ENCODE results near the gene HP.

The HP gene

GRCh38 chr16:72092832-72093447 lies 38.6 kb downstream of the HP start:
- H3K79me1 ChIP-seq (replicated peaks; ENCODE audit: low read length, poor library complexity, severe bottlenecking) = peaks cover 36% of the 10 kb centered on the region
- WGBS = 1% methylated on average over 22 of the region's 22 CpGs
- peak overlapping the region; percentile 71 for H3K27ac ChIP-seq (ENCODE audit: low read length, poor library complexity, severe bottlenecking)

DNA sequence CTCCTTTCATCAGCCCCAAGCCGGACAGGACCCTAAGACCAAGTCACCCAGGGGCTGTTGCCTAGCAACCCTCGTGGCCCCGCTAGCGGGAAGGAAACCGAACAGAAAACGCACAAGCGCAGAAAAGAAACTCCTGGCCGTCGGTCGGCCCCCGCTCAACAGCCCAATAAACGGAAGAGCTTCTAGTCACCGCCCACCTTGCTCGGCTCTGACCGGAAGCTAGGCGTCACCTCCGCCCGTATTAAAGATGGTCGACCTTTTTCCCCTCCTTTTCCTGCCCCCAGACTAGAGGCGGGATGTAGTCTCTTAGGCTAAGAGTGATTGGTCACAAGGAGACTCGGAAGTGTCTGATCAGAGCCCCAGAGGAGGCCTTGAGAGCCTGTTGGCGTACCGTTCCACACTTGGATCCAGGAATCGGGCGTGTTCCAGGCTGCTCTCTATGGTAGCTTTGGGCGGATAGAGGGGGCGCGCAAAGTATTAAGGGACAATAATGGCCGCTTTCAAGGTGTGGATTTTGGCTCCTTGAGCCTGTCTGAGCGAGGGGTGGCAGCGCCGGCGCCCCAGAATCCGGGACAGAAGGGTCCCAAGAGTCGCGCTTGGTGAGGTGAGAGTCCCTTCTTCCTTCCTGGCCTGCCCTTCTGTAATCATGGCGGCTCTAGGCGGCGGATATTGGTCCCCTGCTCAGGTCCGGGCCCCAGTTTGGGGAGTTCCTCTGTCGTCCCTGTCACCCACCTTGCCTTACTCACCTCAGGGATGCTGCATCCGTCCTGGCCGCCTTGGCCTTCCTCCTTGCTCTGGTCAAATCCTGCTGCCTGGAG lies 39.4 kb downstream of the HP start, which contains the start of the genes DHX38 and TXNL4B:
TSS of gene DHX38 (plus strand) at position 400 of the 818 bp plus-strand sequence. CDS start 2,311 bp downstream, outside the sequence.
TSS of gene TXNL4B (minus strand) at position 173 of the 818 bp plus-strand sequence. CDS start 2,871 bp downstream, outside the sequence.
- Histone ChIP-seq H4K91ac (ENCODE audit: low read length) (peak within 1 kb of the TSS; percentile 85), H3K79me1 (replicated peaks; ENCODE audit: low read length, poor library complexity, severe bottlenecking) (peaks cover 39% of the 10 kb centered on the region), H3K4me3 (ENCODE audit: insufficient read depth in 1 of 2, low read depth in 1 of 2, low read length in 2 of 2) (peak within 1 kb of the TSS; percentile 93 to 99), H4K8ac (ENCODE audit: low read length) (peak within 1 kb of the TSS; percentile 96), H3K36me3 (ENCODE audit: control insufficient read depth in 1 of 2, insufficient read depth in 2 of 2, low read depth in 1 of 2, low read length in 2 of 2) (peaks cover 29 to 48% of the 10 kb centered on the region in 2 experiments), H3K4me1 (ENCODE audit: control insufficient read depth, insufficient read depth, low read depth, low read length) (peaks cover 3% of the 10 kb centered on the region), H3K23ac (ENCODE audit: low read length in 2 of 2) (no peak within 1 kb of the TSS), H2AFZ (ENCODE audit: low read depth, low read length) (peak within 1 kb of the TSS; percentile 93), H3K4ac (ENCODE audit: low read depth in 1 of 2, low read length in 2 of 2) (peak within 1 kb of the TSS; percentile 66 to 87), H2AK5ac (ENCODE audit: low read length, severe bottlenecking) (no peak within 1 kb of the TSS), H3K27me3 (ENCODE audit: control insufficient read depth in 1 of 2, insufficient read depth in 1 of 2, low read length in 2 of 2) (no peaks in the 10 kb centered on the region), H2BK15ac (ENCODE audit: low read depth, poor library complexity, severe bottlenecking) (no peak within 1 kb of the TSS), H3K9ac (ENCODE audit: low read length) (peak within 1 kb of the TSS; percentile 98), H2BK120ac (ENCODE audit: low read depth, low read length) (no peak within 1 kb of the TSS), H3K18ac (ENCODE audit: low read depth in 1 of 2, low read length in 2 of 2) (peak within 1 kb of the TSS; percentile 85 to 91), H2BK5ac (ENCODE audit: low read depth, low read length, poor library complexity, severe bottlenecking) (peak within 1 kb of the TSS; percentile 91), H3K9me3 (ENCODE audit: control insufficient read depth, low read length) (no peaks in the 10 kb centered on the region), H3K4me2 (ENCODE audit: low read length, poor library complexity, severe bottlenecking) (peak within 1 kb of the TSS; percentile 84), H2BK12ac (ENCODE audit: low read length in 2 of 2) (peak within 1 kb of the TSS in 1 of 2 experiments; percentile 55), H3K14ac (ENCODE audit: low read length in 2 of 2) (peak within 1 kb of the TSS in 1 of 2 experiments; percentile 5), H3K27ac (ENCODE audit: low read length, poor library complexity, severe bottlenecking) (peak within 1 kb of the TSS; percentile 91)
- WGBS = under 1% methylated on average over 39 of the region's 43 CpGs
- DNase-seq = peak; percentile 100

More at GRCh38 chr16:72092832-72093447, 38.6 kb downstream of the HP start:
- Histone ChIP-seq H3K27me3 (ENCODE audit: control insufficient read depth in 1 of 2, insufficient read depth in 1 of 2, low read length in 2 of 2) (no peaks in the 10 kb centered on the region), H2AFZ (ENCODE audit: low read depth, low read length) (peak overlapping the region; percentile 93), H3K4me2 (ENCODE audit: low read length, poor library complexity, severe bottlenecking) (peak overlapping the region; percentile 84), H3K36me3 (ENCODE audit: control insufficient read depth in 1 of 2, insufficient read depth in 2 of 2, low read depth in 1 of 2, low read length in 2 of 2) (peaks cover 24 to 49% of the 10 kb centered on the region in 2 experiments), H3K4me1 (ENCODE audit: control insufficient read depth, insufficient read depth, low read depth, low read length) (peaks cover 3% of the 10 kb centered on the region), H2BK12ac (ENCODE audit: low read length in 2 of 2) (peak overlapping the region in 1 of 2 experiments; percentile 55), H3K14ac (ENCODE audit: low read length in 2 of 2) (no peak overlapping the region), H4K8ac (ENCODE audit: low read length) (no peak overlapping the region), H3K4me3 (ENCODE audit: insufficient read depth in 1 of 2, low read depth in 1 of 2, low read length in 2 of 2) (peak overlapping the region; percentile 89 to 99), H2BK5ac (ENCODE audit: low read depth, low read length, poor library complexity, severe bottlenecking) (no peak overlapping the region), H2BK15ac (ENCODE audit: low read depth, poor library complexity, severe bottlenecking) (no peak overlapping the region), H3K9ac (ENCODE audit: low read length) (peak overlapping the region; percentile 98), H3K9me3 (ENCODE audit: control insufficient read depth, low read length) (no peaks in the 10 kb centered on the region), H3K23ac (ENCODE audit: low read length in 2 of 2) (no peak overlapping the region), H3K4ac (ENCODE audit: low read depth in 1 of 2, low read length in 2 of 2) (peak overlapping the region in 1 of 2 experiments; percentile 38), H4K91ac (ENCODE audit: low read length) (peak overlapping the region; percentile 11), H2AK5ac (ENCODE audit: low read length, severe bottlenecking) (no peak overlapping the region), H2BK120ac (ENCODE audit: low read depth, low read length) (no peak overlapping the region), H3K18ac (ENCODE audit: low read depth in 1 of 2, low read length in 2 of 2) (peak overlapping the region; percentile 19 to 85)
- DNase-seq = peak; percentile 83

DNA sequence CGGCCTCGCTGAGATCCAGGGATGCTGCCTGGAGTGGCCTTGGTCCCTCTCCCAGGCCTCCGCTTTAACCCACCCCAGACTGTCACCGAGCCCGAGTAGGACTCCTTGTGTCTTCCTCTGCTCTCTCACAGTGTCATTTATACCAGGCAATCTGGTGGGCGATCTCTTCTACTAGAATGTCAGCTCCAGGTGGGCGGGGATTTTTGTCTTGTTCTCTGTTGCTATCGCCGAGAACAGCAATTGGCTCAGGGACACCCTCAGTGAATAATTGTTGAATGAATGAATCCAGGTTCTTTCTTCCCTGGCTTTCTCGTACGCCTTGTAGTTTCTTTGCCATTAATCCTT lies 39.9 kb downstream of the HP start:
- Histone ChIP-seq H3K4me2 (ENCODE audit: low read length, poor library complexity, severe bottlenecking) (peak overlapping the region; percentile 77), H3K4me3 (ENCODE audit: insufficient read depth in 1 of 2, low read depth in 1 of 2, low read length in 2 of 2) (peak overlapping the region; percentile 93 to 99), H3K36me3 (ENCODE audit: control insufficient read depth in 1 of 2, insufficient read depth in 2 of 2, low read depth in 1 of 2, low read length in 2 of 2) (peaks cover 32 to 48% of the 10 kb centered on the region in 2 experiments), H2AFZ (ENCODE audit: low read depth, low read length) (peak overlapping the region; percentile 46), H3K79me1 (replicated peaks; ENCODE audit: low read length, poor library complexity, severe bottlenecking) (peaks cover 41% of the 10 kb centered on the region), H3K27ac (ENCODE audit: low read length, poor library complexity, severe bottlenecking) (peak overlapping the region; percentile 91), H3K14ac (ENCODE audit: low read length in 2 of 2) (no peak overlapping the region), H3K9me3 (ENCODE audit: control insufficient read depth, low read length) (no peaks in the 10 kb centered on the region), H3K4ac (ENCODE audit: low read depth in 1 of 2, low read length in 2 of 2) (peak overlapping the region; percentile 66 to 87), H4K91ac (ENCODE audit: low read length) (peak overlapping the region; percentile 85), H2AK5ac (ENCODE audit: low read length, severe bottlenecking) (no peak overlapping the region), H2BK5ac (ENCODE audit: low read depth, low read length, poor library complexity, severe bottlenecking) (no peak overlapping the region), H3K18ac (ENCODE audit: low read depth in 1 of 2, low read length in 2 of 2) (peak overlapping the region; percentile 83 to 91), H3K4me1 (ENCODE audit: control insufficient read depth, insufficient read depth, low read depth, low read length) (peaks cover 3% of the 10 kb centered on the region), H3K9ac (ENCODE audit: low read length) (peak overlapping the region; percentile 98), H4K8ac (ENCODE audit: low read length) (peak overlapping the region; percentile 96), H2BK12ac (ENCODE audit: low read length in 2 of 2) (no peak overlapping the region), H3K23ac (ENCODE audit: low read length in 2 of 2) (no peak overlapping the region), H3K27me3 (ENCODE audit: control insufficient read depth in 1 of 2, insufficient read depth in 1 of 2, low read length in 2 of 2) (no peaks in the 10 kb centered on the region), H2BK15ac (ENCODE audit: low read depth, poor library complexity, severe bottlenecking) (no peak overlapping the region), H2BK120ac (ENCODE audit: low read depth, low read length) (no peak overlapping the region)
- 8% methylated on average over 11 of the region's 11 CpGs for WGBS
- no peak for DNase-seq

DNA sequence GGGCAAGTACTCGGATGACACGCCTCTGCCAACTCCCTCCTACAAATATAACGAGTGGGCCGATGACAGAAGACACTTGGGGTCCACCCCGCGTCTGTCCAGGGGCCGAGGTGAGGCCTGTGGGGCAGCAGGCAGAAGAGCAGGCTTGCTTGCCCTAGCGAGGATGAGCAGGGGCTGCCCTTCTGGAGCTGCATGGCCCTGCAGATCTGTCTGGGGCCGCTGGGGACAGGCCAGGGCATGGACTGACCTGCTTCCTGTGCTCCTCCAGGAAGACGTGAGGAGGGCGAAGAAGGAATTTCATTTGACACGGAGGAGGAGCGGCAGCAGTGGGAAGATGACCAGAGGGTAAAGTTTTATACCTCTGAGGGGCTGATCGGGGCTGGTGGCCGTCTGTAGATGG lies 44.6 kb downstream of the HP start:
- no peak overlapping the region for H2BK5ac ChIP-seq (ENCODE audit: low read depth, low read length, poor library complexity, severe bottlenecking)
- H3K9ac ChIP-seq (ENCODE audit: low read length) = no peak overlapping the region
- no peaks in the 10 kb centered on the region for H3K9me3 ChIP-seq (ENCODE audit: control insufficient read depth, low read length)
- H3K79me1 ChIP-seq (replicated peaks; ENCODE audit: low read length, poor library complexity, severe bottlenecking) = peaks cover 54% of the 10 kb centered on the region
- no peak overlapping the region for H3K18ac ChIP-seq (ENCODE audit: low read depth in 1 of 2, low read length in 2 of 2)
- no peak overlapping the region for H3K4me3 ChIP-seq (ENCODE audit: insufficient read depth in 1 of 2, low read depth in 1 of 2, low read length in 2 of 2)
- H3K27ac ChIP-seq (ENCODE audit: low read length, poor library complexity, severe bottlenecking) = no peak overlapping the region
- H3K4me1 ChIP-seq (ENCODE audit: control insufficient read depth, insufficient read depth, low read depth, low read length) = peaks cover 8% of the 10 kb centered on the region
- no peak overlapping the region for H3K23ac ChIP-seq (ENCODE audit: low read length in 2 of 2)
- H3K36me3 ChIP-seq (ENCODE audit: control insufficient read depth in 1 of 2, insufficient read depth in 2 of 2, low read depth in 1 of 2, low read length in 2 of 2) = peaks cover 74 to 80% of the 10 kb centered on the region in 2 experiments
- no peak overlapping the region for H2BK15ac ChIP-seq (ENCODE audit: low read depth, poor library complexity, severe bottlenecking)
- 91% methylated on average over 15 of the region's 15 CpGs for WGBS
- H4K91ac ChIP-seq (ENCODE audit: low read length) = no peak overlapping the region
- no peak overlapping the region for H2AFZ ChIP-seq (ENCODE audit: low read depth, low read length)
- no peak overlapping the region for H2AK5ac ChIP-seq (ENCODE audit: low read length, severe bottlenecking)
- no peak for DNase-seq
- no peak overlapping the region for H3K4ac ChIP-seq (ENCODE audit: low read depth in 1 of 2, low read length in 2 of 2)
- H4K8ac ChIP-seq (ENCODE audit: low read length) = no peak overlapping the region
- no peak overlapping the region for H2BK12ac ChIP-seq (ENCODE audit: low read length in 2 of 2)
- H3K27me3 ChIP-seq (ENCODE audit: control insufficient read depth in 1 of 2, insufficient read depth in 1 of 2, low read length in 2 of 2) = no peaks in the 10 kb centered on the region
- no peak overlapping the region for H2BK120ac ChIP-seq (ENCODE audit: low read depth, low read length)
- H3K4me2 ChIP-seq (ENCODE audit: low read length, poor library complexity, severe bottlenecking) = no peak overlapping the region
- H3K14ac ChIP-seq (ENCODE audit: low read length in 2 of 2) = no peak overlapping the region

Data from mesenchymal stem cell (in vitro differentiated cells and primary cell).